GM12878 (cell line): ENCODE data around the gene TMEM176B. TPM values are rescaled to one million over a fixed set of nuclear protein-coding genes. Genes with fewer than 3 reads are reported as not detected.

Experiments
- ATAC-seq: fragments of 200-7000 bp; cut with Tn5 transposase; 3 replicates; pipeline ENCODE4 v1.9.1; 2020; ENCODE audit warnings: mild to moderate bottlenecking, moderate library complexity
- BruUV-seq: library from RNA; stranded (reverse); fragments of 400-500 nt; replicated peaks from 2 replicates; lab custom pipeline; 2021; lab: Mats Ljungman, UMichigan
- CTCF ChIA-PET: fragments of 300-600 bp; sonication (Branson Sonifier 250); formaldehyde crosslinking; extraction: SDS; loops from one replicate; lab custom pipeline; 2021; ENCODE audit warnings: inconsistent platforms; lab: Yijun Ruan, JAX
- POLR2A ChIA-PET: fragments of 350-600 bp; formaldehyde crosslinking; extraction: SDS; loops from one replicate; lab custom pipeline; 2021; ENCODE audit warnings: inconsistent platforms; lab: Charles Lee
- RAD21 ChIA-PET: fragments of 300-600 bp; sonication (Branson Sonifier 250); formaldehyde crosslinking; loops from one replicate; lab custom pipeline; 2023; ENCODE audit warnings: antibody characterized with exemption; ENCODE audit not compliant: unreplicated experiment; lab: Charles Lee
- SMC1A ChIA-PET: fragments of 300-600 bp; sonication (Branson Sonifier 250); formaldehyde crosslinking; loops from one replicate; lab custom pipeline; 2023; ENCODE audit not compliant: unreplicated experiment, uncharacterized antibody; lab: Charles Lee
- DNase-seq: peaks from one replicate; pipeline ENCODE4 v3.0.0-alpha.2; 2011; ENCODE audit warnings: low read depth, low spot score
- FAIRE-seq: peaks from 3 replicates; lab custom pipeline; 2011; peaks lifted over from hg19 to GRCh38; lab: Jason Lieb, UNC
- H2AFZ ChIP-seq: 2 replicates; pipeline ENCODE4 v1.6.0; 2011; ENCODE audit warnings: low read depth, low read length, control low read depth; ENCODE audit not compliant: control insufficient read depth
- H3K27ac ChIP-seq: 2 replicates; pipeline ENCODE4 v1.5.1; 2011; ENCODE audit warnings: control low read depth; ENCODE audit not compliant: control insufficient read depth, insufficient read depth
- H3K27me3 ChIP-seq, 2 experiments: replicated peaks in 1 of 2; 2 replicates each; pipeline versions ENCODE4 v1.6.0 to v1.6.1; 2011; ENCODE audit warnings: low read length in 1 of 2; ENCODE audit not compliant: control insufficient read depth in 2 of 2, insufficient read depth in 2 of 2
- H3K36me3 ChIP-seq, 2 experiments: 2 replicates each; pipeline ENCODE4 v1.5.1; 2011; ENCODE audit warnings: low read length in 1 of 2; ENCODE audit not compliant: control insufficient read depth in 2 of 2, insufficient read depth in 2 of 2
- H3K4me1 ChIP-seq: 2 replicates; pipeline ENCODE4 v1.6.1; 2011; ENCODE audit warnings: mild to moderate bottlenecking, low read length, moderate library complexity, mixed read lengths; ENCODE audit not compliant: control insufficient read depth, insufficient read depth
- H3K4me2 ChIP-seq: 2 replicates; pipeline ENCODE4 v1.6.0; 2011; ENCODE audit warnings: control low read depth; ENCODE audit not compliant: control insufficient read depth, insufficient read depth
- H3K4me3 ChIP-seq: fragments of 200-600 bp; sonication (generic); 2 replicates; pipeline ENCODE4 v1.5.1; 2016
- H3K79me2 ChIP-seq: 2 replicates; pipeline ENCODE4 v1.6.0; 2011; ENCODE audit warnings: low read length; ENCODE audit not compliant: control insufficient read depth, insufficient read depth
- H3K9ac ChIP-seq: 2 replicates; pipeline ENCODE4 v1.8.0; 2011; ENCODE audit warnings: low read length, control low read depth, mixed read lengths; ENCODE audit not compliant: control insufficient read depth, insufficient read depth
- H3K9me3 ChIP-seq: replicated peaks from 3 replicates; pipeline ENCODE4 v1.5.1; 2011; ENCODE audit warnings: mild to moderate bottlenecking, low read length; ENCODE audit not compliant: control insufficient read depth, insufficient read depth
- H4K20me1 ChIP-seq: 2 replicates; pipeline ENCODE4 v1.6.0; 2011; ENCODE audit not compliant: control insufficient read depth, insufficient read depth
- BHLHE40 ChIP-seq, 2 experiments: fragments of 450-650 bp in 1 of 2; IDR thresholded peaks; 2 replicates each; pipeline ENCODE4 v1.6.1; 2011 to 2017; ENCODE audit warnings: low read depth in 2 of 2, borderline replicate concordance in 1 of 2, improper control_type of control experiment in 1 of 2, low read length in 1 of 2, mild to moderate bottlenecking in 1 of 2
- CBX5 ChIP-seq: sonication (generic); IDR thresholded peaks from 2 replicates; pipeline ENCODE4 v1.6.1; 2016; ENCODE audit warnings: low read depth, moderate library complexity, mild to moderate bottlenecking, inconsistent platforms
- CHD2 ChIP-seq: IDR thresholded peaks from 2 replicates; pipeline ENCODE4 v1.6.1; 2011; ENCODE audit warnings: low read depth, low read length, improper control_type of control experiment, borderline replicate concordance
- CREM ChIP-seq: IDR thresholded peaks from 2 replicates; pipeline ENCODE4 v1.6.1; 2014; ENCODE audit warnings: antibody characterized with exemption, low read depth
- EP300 ChIP-seq, 2 experiments: fragments of 150-350 bp in 1 of 2; IDR thresholded peaks; 2 replicates each; pipeline ENCODE4 v1.6.1; 2011 to 2012; ENCODE audit warnings: low read depth in 2 of 2, low read length in 2 of 2, borderline replicate concordance in 1 of 2, improper control_type of control experiment in 1 of 2, inconsistent platforms in 1 of 2; ENCODE audit not compliant: control insufficient read depth in 1 of 2
- IKZF2 ChIP-seq, 2 experiments: fragments of 450-650 bp; IDR thresholded peaks; 2 replicates each; pipeline ENCODE4 v1.6.1; 2017; ENCODE audit warnings: mild to moderate bottlenecking in 2 of 2, moderate library complexity in 2 of 2
- JUNB ChIP-seq: IDR thresholded peaks from 2 replicates; pipeline ENCODE4 v1.6.1; 2016; ENCODE audit warnings: antibody characterized with exemption, mild to moderate bottlenecking
- RAD51 ChIP-seq: fragments of 450-650 bp; IDR thresholded peaks from 2 replicates; pipeline ENCODE4 v1.6.1; 2016; ENCODE audit warnings: moderate library complexity, mild to moderate bottlenecking, inconsistent platforms
- RBBP5 ChIP-seq: fragments of 200-600 bp; sonication (generic); conservative IDR thresholded peaks from 2 replicates; pipeline ENCODE4 v1.6.1; 2016
- SMC3 ChIP-seq: IDR thresholded peaks from 2 replicates; pipeline ENCODE4 v1.6.1; 2011; ENCODE audit warnings: low read length, improper control_type of control experiment, borderline replicate concordance
- TAF1 ChIP-seq: IDR thresholded peaks from 2 replicates; pipeline ENCODE4 v1.6.1; 2011; ENCODE audit warnings: mild to moderate bottlenecking, low read depth, low read length, borderline replicate concordance
- TBL1XR1 ChIP-seq: IDR thresholded peaks from 2 replicates; pipeline ENCODE4 v1.6.1; 2012; ENCODE audit warnings: low read depth, low read length, improper control_type of control experiment
- WGBS: methylation state at CpG from one replicate; pipeline ENCODE4 v1.1.6; 2016; ENCODE audit warnings: low lambda C conversion rate; ENCODE audit not compliant: insufficient replicate concordance, insufficient coverage; ENCODE audit errors: missing lambda C conversion rate; 5-methylcytosine and 5-hydroxymethylcytosine counted together
- in situ Hi-C: fragments of 300-500 bp; cut with MboI; formaldehyde crosslinking; loops from 9 replicates; pipeline ENCODE4 v1.14.3; 2018; ENCODE audit warnings: mixed read lengths
- intact Hi-C: fragments of 100-400 bp; cut with micrococcal nuclease; formaldehyde crosslinking; loops from one replicate; pipeline ENCODE4 v1.14.2; 2022; ENCODE audit not compliant: unreplicated experiment
- polyA plus RNA-seq, 11 experiments: library from polyadenylated mRNA; depleted of rRNA in 4 of 11; unstranded in 6 of 11; stranded (reverse) in 5 of 11; fragments of >200 nt; fragmentation: Nextera tagmentation in 4 of 11; fragmentation: Illumina TruSeq in 1 of 11; extraction: Ambion mirVana in 4 of 11; extraction: Trizol in 1 of 11; gene quantifications; 1 replicate in 1 of 11; 2 replicates in 10 of 11; pipeline versions ENCODE4 v1.2.1 to v1.2.3, GENCODE V29; 2011 to 2016; ENCODE audit warnings: inconsistent platforms in 2 of 11, missing spikeins in 2 of 11, low read depth in 1 of 11
- total RNA-seq, 4 experiments: library from RNA; depleted of rRNA in 3 of 4; stranded (reverse); fragments of >200 nt in 3 of 4; fragmentation: Illumina TruSeq in 1 of 4; extraction: Trizol in 1 of 4; gene quantifications; 2 replicates each; pipeline versions ENCODE4 v1.2.1 to v1.2.3, GENCODE V29; 2013 to 2021
- TF ChIP-seq, protein P1 (sequence below): IDR thresholded peaks from 2 replicates; pipeline ENCODE4 v1.6.1; 2011; ENCODE audit warnings: low read depth, low read length, improper control_type of control experiment, borderline replicate concordance
- TF ChIP-seq, protein P2 (sequence below): fragments of 450-650 bp; IDR thresholded peaks from 2 replicates; pipeline ENCODE4 v1.6.1; 2017; ENCODE audit warnings: antibody characterized with exemption, mild to moderate bottlenecking, moderate library complexity

Gene TMEM176B
- total and polyA plus RNA-seq, 10 of the 15 experiments (the other 5 are each of a cell fraction or from before 2014, with no cell fraction given) = 0.05 to 0.40 (median 0.20) TPM; not detected in 4

DNA sequence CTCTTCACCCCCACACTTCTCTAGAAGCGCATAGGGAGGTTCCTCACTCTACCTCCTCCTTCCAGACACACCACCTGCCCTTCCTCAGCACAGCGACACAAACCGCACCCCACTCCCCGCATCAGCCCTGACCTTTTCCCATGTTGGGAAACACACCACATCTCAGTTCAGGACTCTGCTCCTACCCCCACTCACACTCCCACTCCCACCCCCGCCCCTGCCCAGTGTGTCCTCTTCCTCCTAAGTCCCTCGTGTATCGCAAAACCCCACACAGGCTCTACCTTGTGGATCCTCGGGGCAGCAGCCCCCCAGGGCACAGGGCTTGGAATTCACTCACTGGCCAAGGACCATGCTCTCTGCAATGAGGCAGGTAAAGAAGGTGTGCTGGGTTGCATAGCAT is 47.9 kb upstream of the TMEM176B start:
- 67% methylated on average over 5 of the region's 8 CpGs for WGBS
- H3K9ac ChIP-seq = no peak overlapping the region
- H3K4me1 ChIP-seq = no peaks in the 10 kb centered on the region
- peaks cover 4 to 6% of the 10 kb centered on the region in 2 experiments for H3K27me3 ChIP-seq
- no peaks in the 10 kb centered on the region for H4K20me1 ChIP-seq
- FAIRE-seq = no peak
- TF ChIP-seq, protein P1, sequence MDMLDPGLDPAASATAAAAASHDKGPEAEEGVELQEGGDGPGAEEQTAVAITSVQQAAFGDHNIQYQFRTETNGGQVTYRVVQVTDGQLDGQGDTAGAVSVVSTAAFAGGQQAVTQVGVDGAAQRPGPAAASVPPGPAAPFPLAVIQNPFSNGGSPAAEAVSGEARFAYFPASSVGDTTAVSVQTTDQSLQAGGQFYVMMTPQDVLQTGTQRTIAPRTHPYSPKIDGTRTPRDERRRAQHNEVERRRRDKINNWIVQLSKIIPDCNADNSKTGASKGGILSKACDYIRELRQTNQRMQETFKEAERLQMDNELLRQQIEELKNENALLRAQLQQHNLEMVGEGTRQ = no peak
- TF ChIP-seq RBBP5 = no peak
- no peak for TF ChIP-seq CHD2
- TF ChIP-seq EP300 (IDR thresholded peaks at IDR 0.05; ENCODE audit: borderline replicate concordance in 1 of 2, control insufficient read depth in 1 of 2, low read depth in 2 of 2, low read length in 2 of 2) = no peak
- no peak for TF ChIP-seq IKZF2 (IDR thresholded peaks at IDR 0.05)
- TF ChIP-seq, all 136 proteins: peak for 0
- CTCF ChIA-PET = no interaction called here
- no peaks in the 10 kb centered on the region for H3K79me2 ChIP-seq
- no peak for ATAC-seq
- H2AFZ ChIP-seq = no peak overlapping the region
- H3K9me3 ChIP-seq = no peaks in the 10 kb centered on the region
- in situ Hi-C loops = no loop called here
- no peak overlapping the region for H3K27ac ChIP-seq
- H3K4me2 ChIP-seq = no peak overlapping the region
- RAD21 ChIA-PET = no interaction called here
- BruUV-seq = no TSS peak
- no peaks in the 10 kb centered on the region for H3K36me3 ChIP-seq
- POLR2A ChIA-PET = no interaction called here
- intact Hi-C loops = no loop called here
- SMC1A ChIA-PET = no interaction called here
- no peak for DNase-seq
- no peak overlapping the region for H3K4me3 ChIP-seq

DNA sequence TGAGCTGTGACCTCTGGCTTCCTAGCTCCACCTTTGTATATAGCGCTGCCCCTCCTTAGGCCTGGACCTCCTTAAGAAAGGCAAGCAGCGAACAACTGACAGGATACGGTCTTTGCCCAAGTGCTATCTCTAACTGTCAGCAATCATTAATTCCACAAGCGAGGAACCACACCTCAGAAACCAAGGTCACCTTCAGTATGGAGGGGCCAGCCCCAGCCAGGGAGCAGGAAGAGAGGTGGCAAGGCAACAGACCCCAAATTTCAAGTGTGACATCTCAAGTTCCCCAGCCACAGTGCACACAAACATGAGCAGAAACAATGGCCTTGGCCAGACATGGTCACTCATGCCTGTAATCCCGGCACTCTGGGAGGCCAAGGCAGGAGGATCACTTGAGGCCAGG is 47.4 kb upstream of the TMEM176B start:
- FAIRE-seq (no peak), DNase-seq (no peak), ATAC-seq (no peak)
- no peak overlapping the region for H3K27ac ChIP-seq
- no peak overlapping the region for H3K9ac ChIP-seq
- BruUV-seq = no TSS peak
- no peak overlapping the region for H3K4me3 ChIP-seq
- H3K9me3 ChIP-seq = no peaks in the 10 kb centered on the region
- WGBS = 45% methylated on average over 5 of the region's 5 CpGs
- H3K4me2 ChIP-seq = no peak overlapping the region
- no peaks in the 10 kb centered on the region for H3K36me3 ChIP-seq
- ChIA-PET RAD21 (no interaction called here), CTCF (interaction anchor here (1.2 to 1.5 kb wide), 2 partner anchors 13 to 29 kb away, joined by 5 read pairs; no protein-coding TSS in a partner anchor), SMC1A (no interaction called here), POLR2A (no interaction called here)
- no peaks in the 10 kb centered on the region for H3K4me1 ChIP-seq
- no peaks in the 10 kb centered on the region for H4K20me1 ChIP-seq
- no peaks in the 10 kb centered on the region for H3K79me2 ChIP-seq
- intact Hi-C loops (no loop called here), in situ Hi-C loops (no loop called here)
- H2AFZ ChIP-seq = no peak overlapping the region
- H3K27me3 ChIP-seq = peaks cover 4 to 5% of the 10 kb centered on the region in 2 experiments
- no peak for TF ChIP-seq JUNB
- TF ChIP-seq TBL1XR1 = no peak
- TF ChIP-seq, protein P1 = no peak
- no peak for TF ChIP-seq CBX5
- TF ChIP-seq BHLHE40 (IDR thresholded peaks at IDR 0.05; ENCODE audit: borderline replicate concordance in 1 of 2, low read depth in 2 of 2, low read length in 1 of 2) = no peak
- TF ChIP-seq, protein P2, sequence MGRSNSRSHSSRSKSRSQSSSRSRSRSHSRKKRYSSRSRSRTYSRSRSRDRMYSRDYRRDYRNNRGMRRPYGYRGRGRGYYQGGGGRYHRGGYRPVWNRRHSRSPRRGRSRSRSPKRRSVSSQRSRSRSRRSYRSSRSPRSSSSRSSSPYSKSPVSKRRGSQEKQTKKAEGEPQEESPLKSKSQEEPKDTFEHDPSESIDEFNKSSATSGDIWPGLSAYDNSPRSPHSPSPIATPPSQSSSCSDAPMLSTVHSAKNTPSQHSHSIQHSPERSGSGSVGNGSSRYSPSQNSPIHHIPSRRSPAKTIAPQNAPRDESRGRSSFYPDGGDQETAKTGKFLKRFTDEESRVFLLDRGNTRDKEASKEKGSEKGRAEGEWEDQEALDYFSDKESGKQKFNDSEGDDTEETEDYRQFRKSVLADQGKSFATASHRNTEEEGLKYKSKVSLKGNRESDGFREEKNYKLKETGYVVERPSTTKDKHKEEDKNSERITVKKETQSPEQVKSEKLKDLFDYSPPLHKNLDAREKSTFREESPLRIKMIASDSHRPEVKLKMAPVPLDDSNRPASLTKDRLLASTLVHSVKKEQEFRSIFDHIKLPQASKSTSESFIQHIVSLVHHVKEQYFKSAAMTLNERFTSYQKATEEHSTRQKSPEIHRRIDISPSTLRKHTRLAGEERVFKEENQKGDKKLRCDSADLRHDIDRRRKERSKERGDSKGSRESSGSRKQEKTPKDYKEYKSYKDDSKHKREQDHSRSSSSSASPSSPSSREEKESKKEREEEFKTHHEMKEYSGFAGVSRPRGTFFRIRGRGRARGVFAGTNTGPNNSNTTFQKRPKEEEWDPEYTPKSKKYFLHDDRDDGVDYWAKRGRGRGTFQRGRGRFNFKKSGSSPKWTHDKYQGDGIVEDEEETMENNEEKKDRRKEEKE = no peak
- TF ChIP-seq SMC3 = no peak
- no peak for TF ChIP-seq CREM
- TF ChIP-seq TAF1 = no peak
- TF ChIP-seq RAD51 = no peak
